GM19025 (cell line): ENCODE measurements around the gene AFM.
A peak's percentile ranks its signal among the peaks of the same experiment; 100 is the strongest.

Experiments
- ATAC-seq: cut with Tn5 transposase; IDR thresholded peaks from one replicate; pipeline ENCODE4 v1.9.1; 2021; ENCODE audit warnings: mild to moderate bottlenecking, low read depth, moderate library complexity; ENCODE audit not compliant: unreplicated experiment

The AFM gene, protein sequence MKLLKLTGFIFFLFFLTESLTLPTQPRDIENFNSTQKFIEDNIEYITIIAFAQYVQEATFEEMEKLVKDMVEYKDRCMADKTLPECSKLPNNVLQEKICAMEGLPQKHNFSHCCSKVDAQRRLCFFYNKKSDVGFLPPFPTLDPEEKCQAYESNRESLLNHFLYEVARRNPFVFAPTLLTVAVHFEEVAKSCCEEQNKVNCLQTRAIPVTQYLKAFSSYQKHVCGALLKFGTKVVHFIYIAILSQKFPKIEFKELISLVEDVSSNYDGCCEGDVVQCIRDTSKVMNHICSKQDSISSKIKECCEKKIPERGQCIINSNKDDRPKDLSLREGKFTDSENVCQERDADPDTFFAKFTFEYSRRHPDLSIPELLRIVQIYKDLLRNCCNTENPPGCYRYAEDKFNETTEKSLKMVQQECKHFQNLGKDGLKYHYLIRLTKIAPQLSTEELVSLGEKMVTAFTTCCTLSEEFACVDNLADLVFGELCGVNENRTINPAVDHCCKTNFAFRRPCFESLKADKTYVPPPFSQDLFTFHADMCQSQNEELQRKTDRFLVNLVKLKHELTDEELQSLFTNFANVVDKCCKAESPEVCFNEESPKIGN

DNA sequence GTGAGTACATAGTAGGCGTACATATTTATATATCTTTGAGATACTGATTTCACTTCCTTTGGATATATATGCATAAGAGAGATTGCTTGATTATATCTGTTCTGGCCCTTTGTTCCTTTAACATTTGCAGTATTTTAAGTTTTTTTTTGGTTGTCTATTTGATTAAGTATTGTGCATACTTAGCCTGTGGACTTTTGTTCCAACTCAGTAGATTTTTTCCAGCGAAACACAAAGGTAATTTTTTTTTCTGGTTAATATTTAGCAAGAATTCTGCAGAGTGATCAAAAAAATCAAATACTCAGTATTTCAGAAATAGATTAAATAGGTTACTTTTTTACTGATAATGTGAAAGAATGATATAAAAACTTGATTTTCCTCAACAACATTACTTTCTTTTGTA, at the start of gene AFM:
Gene AFM, plus strand, starts transcription at position 388 of the 400 bp plus-strand sequence. CDS start 31 bp downstream, outside the sequence.
- no peak for ATAC-seq

DNA sequence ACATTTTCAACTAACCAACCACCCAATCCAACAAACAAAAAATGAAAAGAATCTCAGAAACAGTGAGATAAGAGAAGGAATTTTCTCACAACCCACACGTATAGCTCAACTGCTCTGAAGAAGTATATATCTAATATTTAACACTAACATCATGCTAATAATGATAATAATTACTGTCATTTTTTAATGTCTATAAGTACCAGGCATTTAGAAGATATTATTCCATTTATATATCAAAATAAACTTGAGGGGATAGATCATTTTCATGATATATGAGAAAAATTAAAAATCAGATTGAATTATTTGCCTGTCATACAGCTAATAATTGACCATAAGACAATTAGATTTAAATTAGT, 49.8 kb upstream of the AFM start:
- no peak for ATAC-seq

DNA sequence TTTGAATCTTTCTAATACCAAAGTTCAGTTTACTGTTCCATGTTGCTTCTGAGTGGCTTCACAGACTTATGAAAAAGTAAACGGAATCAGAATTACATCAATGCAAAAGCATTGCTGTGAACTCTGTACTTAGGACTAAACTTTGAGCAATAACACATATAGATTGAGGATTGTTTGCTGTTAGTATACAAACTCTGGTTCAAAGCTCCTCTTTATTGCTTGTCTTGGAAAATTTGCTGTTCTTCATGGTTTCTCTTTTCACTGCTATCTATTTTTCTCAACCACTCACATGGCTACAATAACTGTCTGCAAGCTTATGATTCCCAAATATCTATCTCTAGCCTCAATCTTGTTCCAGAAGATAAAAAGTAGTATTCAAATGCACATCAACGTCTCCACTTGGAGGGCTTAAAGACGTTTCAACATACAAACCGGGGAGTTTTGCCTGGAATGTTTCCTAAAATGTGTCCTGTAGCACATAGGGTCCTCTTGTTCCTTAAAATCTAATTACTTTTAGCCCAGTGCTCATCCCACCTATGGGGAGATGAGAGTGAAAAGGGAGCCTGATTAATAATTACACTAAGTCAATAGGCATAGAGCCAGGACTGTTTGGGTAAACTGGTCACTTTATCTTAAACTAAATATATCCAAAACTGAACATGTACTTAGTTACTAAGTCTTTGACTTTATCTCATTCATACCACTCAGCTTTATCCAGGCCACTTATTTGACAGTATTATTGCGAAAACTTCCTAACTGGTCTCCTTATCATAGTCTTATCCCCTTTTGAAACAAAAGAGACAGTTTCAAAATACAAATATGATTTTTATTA, 49.2 kb upstream of the AFM start:
- ATAC-seq, result no peak

- no peak for ATAC-seq
Measured at GRCh38 chr4:73433140-73433539, 48.4 kb upstream of the AFM start.

GRCh38 chr4:73434311-73434710, 47.2 kb upstream of the AFM start:
- ATAC-seq, result no peak

DNA sequence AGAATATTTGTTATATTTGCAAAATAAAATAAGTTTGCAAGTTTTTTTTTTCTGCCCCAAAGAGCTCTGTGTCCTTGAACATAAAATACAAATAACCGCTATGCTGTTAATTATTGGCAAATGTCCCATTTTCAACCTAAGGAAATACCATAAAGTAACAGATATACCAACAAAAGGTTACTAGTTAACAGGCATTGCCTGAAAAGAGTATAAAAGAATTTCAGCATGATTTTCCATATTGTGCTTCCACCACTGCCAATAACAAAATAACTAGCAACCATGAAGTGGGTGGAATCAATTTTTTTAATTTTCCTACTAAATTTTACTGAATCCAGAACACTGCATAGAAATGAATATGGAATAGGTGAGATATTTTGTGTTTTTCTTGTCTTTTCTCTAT, 45.6 kb upstream of the AFM start, which contains the start of gene AFP:
Gene AFP, plus strand, starts transcription at position 238 of the 400 bp plus-strand sequence. Its CDS starts 42 bp downstream, at position 280.
- no peak for ATAC-seq

DNA sequence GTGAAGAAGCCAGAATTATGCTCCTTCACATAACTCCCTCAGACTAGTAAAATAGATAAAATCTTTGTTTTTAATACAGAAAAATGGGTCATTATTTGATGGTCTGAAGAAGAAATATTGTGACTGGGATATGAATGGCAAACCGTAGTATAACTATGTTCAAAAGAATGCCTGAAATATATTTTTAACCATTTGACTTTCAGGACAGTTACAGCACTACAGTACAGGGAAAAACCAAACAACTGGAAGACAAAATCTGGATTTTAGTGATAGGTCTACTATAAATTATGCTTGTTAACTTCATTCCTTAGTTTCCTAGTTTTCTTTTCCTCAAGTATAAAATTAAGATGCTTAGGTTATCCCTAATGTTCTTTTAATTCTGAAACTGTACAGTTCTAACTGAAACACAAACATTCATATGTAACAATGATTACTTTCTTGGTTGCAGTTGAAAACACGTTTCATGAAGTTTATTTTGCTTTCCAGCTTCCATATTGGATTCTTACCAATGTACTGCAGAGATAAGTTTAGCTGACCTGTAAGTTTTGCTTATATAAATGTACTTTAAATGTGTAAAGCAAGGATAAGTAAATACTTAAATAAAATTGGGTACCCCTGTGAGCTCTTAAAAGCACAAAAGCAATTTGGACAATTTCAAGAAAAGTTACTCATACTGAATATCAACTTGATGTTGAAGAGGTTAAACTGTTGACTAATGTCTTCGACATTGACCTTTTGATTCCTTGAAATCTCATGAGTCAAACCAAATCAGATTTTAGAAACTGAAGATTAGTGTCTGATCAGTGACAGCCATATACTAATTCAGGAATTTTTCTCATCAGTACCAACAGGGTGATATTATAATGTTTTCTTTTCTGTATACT, 44.6 kb upstream of the AFM start:
- no peak for ATAC-seq

DNA sequence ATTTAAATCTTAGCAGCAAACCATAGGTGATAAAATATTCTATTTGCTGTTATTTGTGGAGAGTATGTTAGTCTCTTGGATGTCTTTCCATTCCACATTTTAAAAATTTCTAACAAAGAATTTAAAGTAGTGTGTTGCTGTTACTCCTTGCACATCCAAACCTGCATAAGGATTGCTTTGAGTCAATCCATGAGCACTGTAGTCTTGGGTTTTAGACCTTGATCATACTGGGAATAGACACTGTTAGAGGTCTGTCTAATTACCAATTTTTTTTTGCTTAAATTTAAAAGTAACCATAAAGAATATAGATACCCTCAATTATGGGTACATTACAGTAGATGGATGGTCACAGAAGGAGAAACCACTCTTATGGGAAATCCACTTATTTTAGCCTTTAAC, 44.0 kb upstream of the AFM start:
- no peak for ATAC-seq

DNA sequence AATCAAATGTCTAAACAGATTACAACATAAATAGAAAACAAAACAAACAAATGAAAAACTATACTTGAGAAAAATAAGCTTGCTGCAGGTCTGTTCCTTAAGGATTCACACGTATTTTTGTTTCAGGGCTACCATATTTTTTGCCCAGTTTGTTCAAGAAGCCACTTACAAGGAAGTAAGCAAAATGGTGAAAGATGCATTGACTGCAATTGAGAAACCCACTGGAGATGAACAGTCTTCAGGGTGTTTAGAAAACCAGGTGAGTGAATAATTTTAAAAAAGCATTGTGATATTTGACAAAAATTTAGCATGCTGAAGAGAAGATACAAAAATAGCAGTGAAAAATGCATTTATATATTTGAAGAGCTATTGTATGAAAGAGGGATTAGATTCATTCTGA, 43.5 kb upstream of the AFM start:
- no peak for ATAC-seq

DNA sequence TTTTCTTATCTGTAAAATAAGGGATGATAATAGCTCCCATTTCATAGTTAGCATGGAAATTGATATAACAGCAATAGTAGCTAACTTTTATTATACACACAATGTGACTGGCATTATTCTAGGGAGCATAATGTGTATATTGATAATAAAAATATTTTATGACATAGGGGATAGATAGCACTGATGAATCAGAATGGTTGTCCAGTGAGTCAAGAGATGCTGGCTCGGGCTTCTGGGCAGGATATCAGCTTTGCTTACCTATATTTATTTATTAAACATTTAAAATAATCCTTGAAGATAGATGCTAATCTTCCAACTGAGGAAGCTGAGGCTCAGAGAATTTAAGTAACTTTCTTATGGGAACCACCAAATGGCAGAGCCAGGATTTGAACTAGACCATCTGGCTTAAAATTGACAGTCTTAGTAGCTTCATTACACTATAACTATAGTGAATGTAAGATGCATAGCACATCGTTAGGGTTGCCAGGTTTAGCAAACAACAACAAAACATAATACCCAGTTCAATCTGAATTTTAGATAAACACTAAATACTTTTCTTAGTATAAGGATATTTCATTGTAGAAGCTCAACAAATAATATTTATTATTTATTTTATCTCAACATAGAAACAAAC, 42.8 kb upstream of the AFM start:
- ATAC-seq, result no peak

- no peak for ATAC-seq
Measured at GRCh38 chr4:73439445-73439844, 42.1 kb upstream of the AFM start.

DNA sequence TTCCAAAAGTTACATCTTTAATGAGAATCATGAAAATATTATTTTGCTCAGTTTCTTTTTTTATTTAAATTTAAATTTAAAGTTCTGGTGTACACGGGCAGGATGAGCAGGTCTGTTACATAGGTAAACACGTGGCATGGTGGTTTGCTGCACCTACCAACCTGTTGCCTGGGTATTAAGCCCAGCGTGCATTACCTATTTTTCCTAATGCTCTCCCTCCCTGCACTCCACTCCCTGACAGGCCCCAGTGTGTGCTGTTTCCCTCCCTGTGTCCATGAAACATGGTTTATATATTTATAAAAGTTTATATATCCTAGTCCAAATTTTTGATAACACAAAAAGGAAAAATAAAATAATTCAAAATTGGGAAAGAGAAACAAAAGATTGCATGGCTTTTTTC, 41.6 kb upstream of the AFM start:
- no peak for ATAC-seq

GRCh38 chr4:73440653-73441052, 40.9 kb upstream of the AFM start:
- no peak for ATAC-seq

DNA sequence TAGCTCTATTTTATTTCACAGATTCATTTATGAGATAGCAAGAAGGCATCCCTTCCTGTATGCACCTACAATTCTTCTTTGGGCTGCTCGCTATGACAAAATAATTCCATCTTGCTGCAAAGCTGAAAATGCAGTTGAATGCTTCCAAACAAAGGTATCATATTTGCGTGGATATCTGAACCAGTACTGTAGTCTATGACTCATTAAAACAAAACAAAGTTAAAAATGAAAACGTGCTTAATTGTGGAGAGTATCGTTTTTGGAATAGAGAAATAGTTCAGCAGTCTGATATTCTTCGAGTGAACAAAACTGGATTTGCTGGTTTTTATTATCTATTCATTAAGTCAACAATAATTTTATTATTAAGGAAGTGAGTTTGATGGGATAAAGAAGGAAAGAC, 39.3 kb upstream of the AFM start:
- ATAC-seq, result no peak

- ATAC-seq, result no peak
Measured at GRCh38 chr4:73443224-73443623, 38.3 kb upstream of the AFM start.

DNA sequence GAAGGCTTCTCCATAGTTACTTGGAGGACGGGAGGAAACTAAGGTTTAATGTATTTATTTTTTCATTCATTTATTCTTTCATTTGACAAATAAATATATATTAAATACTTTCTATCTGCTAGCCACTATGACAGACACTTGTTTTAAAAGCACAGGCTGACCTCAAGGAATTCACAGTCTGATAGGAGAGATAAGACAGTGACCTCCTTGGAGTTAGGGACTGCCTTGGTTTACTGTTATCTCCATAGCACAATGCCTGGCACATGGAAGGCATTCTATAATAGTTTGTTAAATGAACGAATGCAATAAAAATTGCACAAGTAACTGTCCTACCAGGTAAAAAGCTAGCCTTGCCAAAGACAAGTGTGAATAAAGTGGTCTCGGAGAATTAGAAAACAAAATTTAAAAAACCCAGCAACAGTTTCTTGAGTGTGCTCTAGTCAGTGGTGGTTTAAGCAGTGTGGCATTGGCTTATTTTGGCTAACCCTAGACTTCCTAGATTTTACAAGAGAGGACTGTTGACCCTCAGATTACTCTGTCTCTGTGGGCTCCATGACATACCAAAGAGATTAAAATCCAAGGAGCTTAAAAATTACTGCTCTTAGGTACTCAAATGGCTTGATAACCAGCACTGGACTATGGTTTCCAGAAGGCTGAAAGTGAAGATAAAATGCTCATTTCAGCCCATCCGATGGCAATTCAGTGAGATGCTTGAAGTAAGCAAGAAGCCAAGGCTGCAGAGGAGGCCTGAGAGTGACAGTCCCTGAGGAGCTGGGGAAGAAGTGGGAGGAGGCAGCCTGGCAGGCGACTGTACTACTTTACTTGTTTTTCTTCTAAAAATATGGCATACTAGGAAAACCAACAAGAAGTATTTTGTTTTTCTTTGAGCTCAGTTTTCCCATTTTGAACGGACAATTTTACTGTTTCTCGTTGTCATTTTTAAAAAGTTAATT, 35.9 kb upstream of the AFM start:
- ATAC-seq, result no peak

- ATAC-seq, result peak; percentile 98
Measured at GRCh38 chr4:73446336-73446938, 35.1 kb upstream of the AFM start.

GRCh38 chr4:73447671-73448070, 33.9 kb upstream of the AFM start:
- no peak for ATAC-seq
